WERI-Rb-1 (cell line): ENCODE measurements around the gene NAPG.

Experiments
- DNase-seq: peaks from one replicate; pipeline ENCODE4 v3.0.0-alpha.2; 2020
- H3K27ac ChIP-seq: fragments of 250-450 bp; sonication (Bioruptor Pico); 2 replicates; pipeline ENCODE4 v1.5.1; 2020; ENCODE audit warnings: mild to moderate bottlenecking, moderate library complexity
- H3K27me3 ChIP-seq: fragments of 250-450 bp; sonication (Bioruptor Pico); 2 replicates; pipeline ENCODE4 v1.5.1; 2021; ENCODE audit warnings: mild to moderate bottlenecking, low read depth, moderate library complexity; ENCODE audit not compliant: insufficient read depth, severe bottlenecking
- H3K36me3 ChIP-seq: fragments of 250-450 bp; sonication (Bioruptor Pico); 2 replicates; pipeline ENCODE4 v1.5.1; 2020; ENCODE audit warnings: mild to moderate bottlenecking, moderate library complexity
- H3K4me3 ChIP-seq: 2 replicates; pipeline ENCODE4 v1.5.1; 2011; ENCODE audit warnings: low read depth, mild to moderate bottlenecking, control low read depth, low read length
- H3K9me3 ChIP-seq: fragments of 250-450 bp; sonication (Bioruptor Pico); 2 replicates; pipeline ENCODE4 v1.5.1; 2021; ENCODE audit warnings: mild to moderate bottlenecking, moderate library complexity; ENCODE audit not compliant: severe bottlenecking
- TF ChIP-seq, protein P1 (sequence below): IDR thresholded peaks from 2 replicates; pipeline ENCODE4 v1.5.1; 2011; ENCODE audit warnings: low read depth, mild to moderate bottlenecking, control low read depth, inconsistent platforms, low read length

NAPG gene

DNA sequence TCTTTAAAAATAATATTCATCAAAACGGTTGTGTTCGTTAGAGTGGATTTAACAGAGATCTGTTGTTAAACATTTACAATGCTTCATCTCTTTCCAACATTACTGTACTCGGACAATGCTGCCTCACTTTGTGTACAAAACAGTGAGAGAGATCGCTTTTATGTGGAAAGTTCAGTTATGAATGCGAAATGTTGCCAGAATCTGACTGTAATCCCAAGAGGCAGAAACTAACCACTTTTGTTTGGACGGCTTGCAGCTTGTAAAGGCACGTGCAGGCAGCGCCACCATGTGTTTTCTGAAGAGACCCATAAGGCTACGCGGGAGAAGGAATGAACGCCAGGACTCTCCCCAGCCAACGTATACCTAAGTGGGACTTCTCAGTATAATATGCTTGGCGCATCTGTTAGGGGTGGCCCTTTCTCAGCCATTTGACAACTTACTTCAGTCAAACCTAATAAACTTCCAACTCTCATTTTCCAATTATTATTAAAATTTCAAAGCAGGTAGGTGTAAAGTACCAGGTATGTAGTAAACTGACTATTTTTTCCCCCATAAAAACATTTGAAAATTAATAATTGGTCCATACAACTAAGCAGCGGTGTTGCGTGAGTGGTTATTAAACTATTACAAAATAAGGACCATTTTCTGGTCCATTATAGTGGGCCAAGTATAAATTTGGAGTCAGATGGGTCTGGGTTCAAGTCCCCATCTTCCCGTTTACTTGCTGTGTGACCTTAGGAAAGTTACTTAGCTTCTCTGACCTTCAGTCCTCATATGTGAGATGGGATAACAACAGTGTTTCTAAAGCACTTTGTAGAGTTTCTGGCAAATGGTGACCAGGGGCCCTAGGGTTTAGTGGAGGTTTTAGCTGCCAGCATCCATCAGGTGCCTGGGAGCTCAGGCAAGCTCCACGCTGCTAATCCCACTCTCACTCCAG, 5.6 kb upstream of the NAPG start:
- H3K27me3 ChIP-seq: no peaks in the 10 kb centered on the region
- TF ChIP-seq, protein P1, sequence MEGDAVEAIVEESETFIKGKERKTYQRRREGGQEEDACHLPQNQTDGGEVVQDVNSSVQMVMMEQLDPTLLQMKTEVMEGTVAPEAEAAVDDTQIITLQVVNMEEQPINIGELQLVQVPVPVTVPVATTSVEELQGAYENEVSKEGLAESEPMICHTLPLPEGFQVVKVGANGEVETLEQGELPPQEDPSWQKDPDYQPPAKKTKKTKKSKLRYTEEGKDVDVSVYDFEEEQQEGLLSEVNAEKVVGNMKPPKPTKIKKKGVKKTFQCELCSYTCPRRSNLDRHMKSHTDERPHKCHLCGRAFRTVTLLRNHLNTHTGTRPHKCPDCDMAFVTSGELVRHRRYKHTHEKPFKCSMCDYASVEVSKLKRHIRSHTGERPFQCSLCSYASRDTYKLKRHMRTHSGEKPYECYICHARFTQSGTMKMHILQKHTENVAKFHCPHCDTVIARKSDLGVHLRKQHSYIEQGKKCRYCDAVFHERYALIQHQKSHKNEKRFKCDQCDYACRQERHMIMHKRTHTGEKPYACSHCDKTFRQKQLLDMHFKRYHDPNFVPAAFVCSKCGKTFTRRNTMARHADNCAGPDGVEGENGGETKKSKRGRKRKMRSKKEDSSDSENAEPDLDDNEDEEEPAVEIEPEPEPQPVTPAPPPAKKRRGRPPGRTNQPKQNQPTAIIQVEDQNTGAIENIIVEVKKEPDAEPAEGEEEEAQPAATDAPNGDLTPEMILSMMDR: peak; percentile 86
- no peak overlapping the region for H3K4me3 ChIP-seq
- H3K9me3 ChIP-seq: no peaks in the 10 kb centered on the region
- peak overlapping the region; percentile 21; the same call in 1 of the 2 replicates for H3K27ac ChIP-seq
- peak; percentile 85 for DNase-seq
- H3K36me3 ChIP-seq: no peaks in the 10 kb centered on the region

DNA sequence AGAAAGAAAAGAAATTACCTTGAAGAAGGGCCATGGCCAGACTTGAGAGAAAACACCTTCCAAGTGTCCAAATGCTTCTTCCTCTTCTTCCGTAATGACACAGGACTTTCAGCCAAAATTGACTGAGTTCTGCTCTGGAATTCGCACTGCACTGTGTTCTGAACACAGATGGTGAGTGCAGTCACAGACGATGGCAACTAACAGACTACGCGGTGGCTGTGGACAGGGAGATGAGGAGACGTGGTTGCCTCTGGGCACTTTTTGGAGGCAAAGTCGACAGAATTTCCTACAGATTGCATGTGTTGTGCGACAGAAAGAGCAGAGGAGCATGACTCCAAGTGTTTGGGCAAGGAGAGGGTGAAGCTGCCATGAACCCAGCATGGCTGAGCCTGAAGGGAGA, 4.3 kb upstream of the NAPG start:
- Histone ChIP-seq H3K27me3 (no peaks in the 10 kb centered on the region), H3K4me3 (no peak overlapping the region), H3K36me3 (no peaks in the 10 kb centered on the region), H3K9me3 (no peaks in the 10 kb centered on the region), H3K27ac (no peak overlapping the region)
- TF ChIP-seq, protein P1: no peak
- no peak for DNase-seq

DNA sequence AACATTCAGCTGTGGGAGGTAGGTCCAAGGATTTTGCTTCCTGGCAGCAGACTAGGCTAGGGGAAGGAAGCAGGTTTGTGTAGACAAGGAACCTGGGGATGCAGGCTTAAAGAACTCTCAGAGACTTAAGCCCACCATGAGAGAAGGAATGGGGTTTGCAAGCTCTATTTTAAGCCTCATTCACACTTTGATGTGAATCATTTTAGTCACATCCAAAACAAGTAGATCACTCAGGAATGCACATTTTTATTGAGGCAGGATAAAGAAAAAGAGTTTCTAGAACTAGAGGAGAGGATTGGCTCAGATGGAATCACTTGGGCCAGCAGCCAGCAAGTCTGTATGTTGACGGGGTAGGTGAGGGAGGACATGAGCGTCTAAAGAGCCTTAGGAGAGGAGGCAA, 3.3 kb upstream of the NAPG start:
- Histone ChIP-seq H3K36me3 (no peaks in the 10 kb centered on the region), H3K27me3 (no peaks in the 10 kb centered on the region), H3K9me3 (no peaks in the 10 kb centered on the region), H3K4me3 (no peak overlapping the region), H3K27ac (no peak overlapping the region)
- TF ChIP-seq, protein P1: no peak
- DNase-seq: no peak

DNA sequence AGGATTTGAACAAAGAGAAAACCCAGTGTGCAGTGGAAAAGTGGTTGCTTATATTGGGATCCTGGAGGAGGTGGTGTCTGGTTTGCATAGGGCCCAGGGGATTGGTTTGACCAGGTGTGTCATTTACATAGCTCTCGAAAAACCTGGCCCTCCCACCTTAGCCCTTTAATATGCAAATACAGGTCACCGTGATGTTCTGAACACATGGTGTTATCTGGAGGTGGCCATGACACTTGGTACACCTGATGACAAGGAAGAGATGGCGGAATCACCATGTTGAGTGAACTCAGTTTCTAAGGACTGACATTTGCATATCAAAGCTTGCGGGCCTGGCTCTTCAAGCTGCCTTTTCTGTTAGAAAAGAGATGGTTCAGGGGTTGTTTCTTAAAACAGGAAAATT, 2.3 kb upstream of the NAPG start:
- H3K36me3 ChIP-seq: no peaks in the 10 kb centered on the region
- no peak for DNase-seq
- no peak overlapping the region for H3K4me3 ChIP-seq
- H3K27ac ChIP-seq: no peak overlapping the region
- no peaks in the 10 kb centered on the region for H3K27me3 ChIP-seq
- TF ChIP-seq, protein P1: no peak
- H3K9me3 ChIP-seq: no peaks in the 10 kb centered on the region

DNA sequence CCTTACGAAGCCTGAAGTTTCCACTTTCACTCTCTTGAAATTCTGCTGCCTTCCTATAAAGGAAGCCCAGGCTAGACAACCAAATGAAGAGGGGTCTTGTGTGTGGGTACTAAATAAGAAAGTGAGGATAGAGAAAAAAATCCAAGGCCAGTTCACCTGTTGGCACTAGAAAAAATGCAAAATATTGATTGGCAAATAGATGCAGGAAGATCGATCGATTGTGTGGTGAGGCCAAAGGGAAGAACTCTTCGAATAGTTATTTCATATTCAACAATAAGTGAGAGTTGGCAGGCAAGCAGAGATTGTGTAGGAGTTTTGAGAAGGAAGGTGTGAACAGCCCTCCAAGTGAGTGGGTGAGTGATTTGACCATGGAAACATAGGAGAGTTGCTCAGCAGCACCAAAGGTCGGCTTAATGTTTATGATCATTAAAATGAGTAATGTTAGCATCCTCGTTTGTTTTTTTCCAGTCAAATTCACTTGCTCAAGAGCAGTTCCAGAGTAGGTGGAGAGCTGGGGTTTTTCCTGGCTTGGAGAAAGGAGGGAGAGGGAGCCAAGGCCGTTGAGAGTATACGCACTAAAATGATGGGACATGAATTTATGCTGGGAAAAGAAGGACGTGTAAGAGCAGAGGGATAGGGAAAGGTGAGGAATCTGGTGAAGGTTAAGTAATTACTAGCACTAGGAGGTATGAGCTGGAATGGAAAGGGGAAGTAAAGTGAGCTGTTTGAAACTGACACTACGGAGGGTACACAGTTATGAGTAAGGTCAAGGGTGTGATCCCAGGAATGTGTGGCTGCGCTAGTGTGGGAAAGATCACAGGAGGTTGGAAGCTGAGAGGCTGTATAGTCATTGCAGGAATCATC, 1.1 kb upstream of the NAPG start:
- H3K9me3 ChIP-seq: no peaks in the 10 kb centered on the region
- H3K36me3 ChIP-seq: no peaks in the 10 kb centered on the region
- TF ChIP-seq, protein P1: no peak
- no peak overlapping the region for H3K27ac ChIP-seq
- H3K4me3 ChIP-seq: no peak overlapping the region
- no peaks in the 10 kb centered on the region for H3K27me3 ChIP-seq
- no peak for DNase-seq
